CD4-positive, alpha-beta T cell treated with Interleukin-12 subunit alpha and Interleukin-12 subunit beta, for 1 hour (primary cell): ENCODE results near the gene CAPN10.
"Not testable (repeated sequence)": the region's sequence is repeated elsewhere in the genome, so short reads cannot be mapped to it uniquely, and the experiment has no call there.

Experiments
- DNase-seq: peaks from one replicate; pipeline ENCODE4 v3.0.0-alpha.2; 2020

CAPN10 gene, protein sequence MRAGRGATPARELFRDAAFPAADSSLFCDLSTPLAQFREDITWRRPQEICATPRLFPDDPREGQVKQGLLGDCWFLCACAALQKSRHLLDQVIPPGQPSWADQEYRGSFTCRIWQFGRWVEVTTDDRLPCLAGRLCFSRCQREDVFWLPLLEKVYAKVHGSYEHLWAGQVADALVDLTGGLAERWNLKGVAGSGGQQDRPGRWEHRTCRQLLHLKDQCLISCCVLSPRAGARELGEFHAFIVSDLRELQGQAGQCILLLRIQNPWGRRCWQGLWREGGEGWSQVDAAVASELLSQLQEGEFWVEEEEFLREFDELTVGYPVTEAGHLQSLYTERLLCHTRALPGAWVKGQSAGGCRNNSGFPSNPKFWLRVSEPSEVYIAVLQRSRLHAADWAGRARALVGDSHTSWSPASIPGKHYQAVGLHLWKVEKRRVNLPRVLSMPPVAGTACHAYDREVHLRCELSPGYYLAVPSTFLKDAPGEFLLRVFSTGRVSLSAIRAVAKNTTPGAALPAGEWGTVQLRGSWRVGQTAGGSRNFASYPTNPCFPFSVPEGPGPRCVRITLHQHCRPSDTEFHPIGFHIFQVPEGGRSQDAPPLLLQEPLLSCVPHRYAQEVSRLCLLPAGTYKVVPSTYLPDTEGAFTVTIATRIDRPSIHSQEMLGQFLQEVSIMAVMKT

DNA sequence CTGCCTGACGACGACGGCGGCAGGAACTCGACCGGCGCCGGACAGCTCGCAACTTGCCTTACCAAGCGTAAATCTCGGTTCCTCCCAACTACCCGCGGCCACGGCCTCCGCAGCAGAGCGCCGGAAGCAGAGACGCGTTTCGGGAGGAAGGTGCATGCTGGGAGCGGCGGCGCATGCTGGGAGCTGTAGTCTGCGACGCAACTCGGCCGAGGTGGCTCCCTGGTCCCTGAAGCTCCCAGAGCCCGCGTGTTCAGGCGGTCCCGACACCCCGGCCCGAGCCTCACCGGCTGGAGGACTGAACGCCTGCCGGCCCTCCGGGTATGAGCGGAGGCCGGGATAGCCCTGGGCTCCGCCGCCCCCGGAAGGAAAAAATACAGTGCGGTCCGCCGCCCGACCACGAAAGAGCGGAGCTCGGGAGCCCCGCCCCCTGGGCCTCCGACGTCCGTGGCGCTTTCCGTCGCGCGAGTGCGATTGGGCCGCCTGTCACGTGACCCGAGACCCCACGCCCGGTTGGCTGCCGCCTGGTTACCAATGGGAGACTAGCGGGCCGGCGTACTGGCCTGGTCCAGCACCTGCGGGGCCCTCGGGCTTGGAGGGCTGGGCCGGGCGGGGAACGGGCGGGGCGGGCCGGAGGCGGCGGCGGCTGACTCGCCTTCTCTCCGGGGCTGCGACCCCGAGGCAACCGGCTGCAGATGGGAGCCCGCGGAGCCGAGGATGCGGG lies at the start of gene CAPN10:
CAPN10 (plus strand) TSS at position 537 of the 721 bp plus-strand sequence; CDS start at position 715, 178 bp downstream.
- peak; percentile 96 for DNase-seq

DNA sequence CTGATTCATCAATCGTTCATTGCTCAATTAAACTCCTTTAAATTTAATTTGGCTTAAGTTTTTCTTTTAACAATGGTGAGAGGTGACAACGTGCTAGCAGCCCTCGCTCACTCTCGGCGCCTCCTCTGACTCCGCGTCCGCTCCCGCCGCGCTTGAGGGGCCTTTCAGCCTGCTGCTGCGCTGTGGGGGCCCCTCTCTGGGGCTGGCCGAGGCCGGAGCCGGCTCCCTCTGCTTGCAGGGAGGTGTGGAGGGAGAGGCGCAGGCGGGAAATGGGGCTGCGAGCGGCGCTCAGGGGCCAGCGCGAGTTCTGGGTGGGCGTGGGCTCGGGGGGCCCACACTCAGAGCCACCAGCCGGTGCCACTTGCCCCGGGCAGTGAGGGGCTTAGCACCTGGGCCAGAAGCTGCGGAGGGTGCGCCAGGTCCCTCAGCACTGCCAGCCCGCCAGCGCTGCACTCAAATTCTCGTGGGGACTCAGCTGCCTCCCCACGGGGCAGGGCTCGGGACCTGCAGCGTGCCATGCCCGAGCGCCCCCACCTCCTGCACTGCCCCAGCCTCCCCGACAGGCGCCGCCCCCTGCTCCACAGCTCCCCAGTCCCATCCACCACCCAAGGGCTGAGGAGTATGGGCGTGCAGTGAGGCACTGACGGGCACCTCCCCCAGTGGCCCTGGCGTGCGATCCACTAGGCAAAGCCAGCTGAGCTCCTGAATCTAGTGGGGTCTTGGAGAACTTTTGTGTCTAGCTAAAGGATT lies 48.3 kb upstream of the CAPN10 start:
- no peak for DNase-seq

DNA sequence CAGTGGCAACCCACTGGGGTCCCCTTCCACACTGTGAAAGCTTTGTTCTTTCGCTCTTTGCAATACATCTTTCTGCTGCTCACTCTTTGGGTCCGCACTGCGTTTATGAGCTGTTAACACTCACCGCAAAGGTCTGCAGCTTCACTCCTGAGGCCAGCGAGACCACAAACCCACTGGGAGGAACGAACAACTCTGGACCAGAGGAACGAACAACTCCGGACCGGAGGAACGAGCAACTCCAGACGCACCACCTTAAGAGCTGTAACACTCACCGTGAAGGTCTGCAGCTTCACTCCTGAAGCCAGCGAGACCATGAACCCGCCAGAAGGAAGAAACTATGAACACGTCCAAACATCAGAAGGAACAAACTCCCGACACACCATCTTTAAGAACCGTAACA lies 47.4 kb upstream of the CAPN10 start:
- DNase-seq = not testable (repeated sequence)

DNA sequence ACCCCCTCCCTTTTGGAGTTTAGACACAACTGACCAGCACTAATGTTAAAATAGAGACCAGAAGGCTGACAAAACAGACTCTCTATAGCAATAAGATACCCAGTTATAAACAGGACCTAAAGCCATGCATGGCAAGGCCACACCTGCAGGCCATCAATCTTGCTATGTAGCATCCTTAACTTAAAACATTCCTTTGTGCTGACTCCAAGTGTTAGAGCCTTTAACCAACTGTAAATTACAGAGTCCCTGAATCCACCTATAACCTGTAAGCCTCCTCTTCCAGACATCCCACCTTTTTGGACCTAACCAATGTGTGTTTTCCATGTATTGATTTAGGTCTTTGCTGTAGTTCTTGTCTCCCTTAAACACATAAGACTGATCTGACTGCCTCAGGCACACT lies 46.6 kb upstream of the CAPN10 start:
- no peak for DNase-seq

DNA sequence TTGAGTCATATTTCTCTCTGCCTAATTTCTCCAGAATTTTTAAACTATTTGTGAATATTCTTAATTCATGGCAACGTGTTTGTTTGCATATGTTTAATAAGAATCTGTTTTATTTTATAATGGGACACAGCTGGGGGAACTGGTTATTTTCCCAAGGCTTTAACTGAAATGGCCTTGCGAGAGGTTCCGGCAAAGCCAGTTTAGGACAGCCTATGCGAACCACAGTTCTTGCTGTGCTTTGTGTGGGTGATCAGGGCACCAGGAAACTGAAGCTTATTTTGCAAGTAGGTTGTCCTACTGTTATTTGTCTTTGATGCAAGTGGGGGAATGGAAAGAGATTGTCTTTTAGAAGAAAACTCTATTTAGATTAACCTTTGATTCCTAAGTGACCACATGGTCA lies 35.2 kb upstream of the CAPN10 start:
- no peak for DNase-seq

DNA sequence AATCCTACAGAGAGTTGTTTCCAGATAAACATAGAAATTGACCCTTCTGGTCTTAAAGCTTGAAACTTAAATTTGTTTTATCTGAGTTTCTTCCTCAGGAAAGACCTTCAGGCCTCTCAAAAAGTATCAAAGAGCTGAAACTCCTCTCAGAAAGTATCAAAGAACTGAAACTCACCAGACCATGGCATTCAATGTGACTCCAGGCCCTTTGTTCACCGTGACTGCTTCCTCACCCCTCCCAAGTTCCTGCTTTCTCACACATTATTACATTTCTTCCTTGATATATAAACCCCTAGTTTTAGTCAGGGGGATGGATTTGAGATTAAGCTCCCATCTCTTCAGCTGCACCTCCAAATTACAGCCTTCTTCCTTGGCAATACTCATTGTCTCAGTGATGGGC lies 34.7 kb upstream of the CAPN10 start:
- no peak for DNase-seq

DNA sequence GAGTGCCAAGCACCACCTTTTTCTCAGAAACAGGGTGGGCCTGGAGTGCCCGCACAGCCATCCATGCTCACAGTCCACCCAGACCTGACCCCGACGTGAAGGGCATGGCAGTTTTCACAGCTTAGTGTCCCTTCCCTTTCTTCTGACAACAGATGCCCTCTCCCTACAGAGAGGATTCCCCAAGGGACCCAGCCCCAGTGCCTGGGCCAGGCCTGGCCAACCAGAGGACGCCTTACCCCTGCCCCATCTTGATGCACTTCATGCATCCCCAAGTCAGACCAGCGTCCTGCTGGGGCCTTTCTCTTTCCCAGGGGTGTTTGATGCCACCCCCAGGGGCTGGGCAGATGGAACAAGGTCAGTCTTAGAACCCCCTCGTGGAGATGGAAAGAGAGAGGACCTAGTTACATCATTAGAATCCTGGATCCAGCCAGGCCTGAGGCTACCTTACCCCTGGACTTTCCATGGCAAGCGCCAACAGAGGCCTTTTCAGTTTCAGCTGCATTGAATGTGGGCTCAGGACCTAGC lies 32.5 kb upstream of the CAPN10 start:
- DNase-seq = no peak

DNA sequence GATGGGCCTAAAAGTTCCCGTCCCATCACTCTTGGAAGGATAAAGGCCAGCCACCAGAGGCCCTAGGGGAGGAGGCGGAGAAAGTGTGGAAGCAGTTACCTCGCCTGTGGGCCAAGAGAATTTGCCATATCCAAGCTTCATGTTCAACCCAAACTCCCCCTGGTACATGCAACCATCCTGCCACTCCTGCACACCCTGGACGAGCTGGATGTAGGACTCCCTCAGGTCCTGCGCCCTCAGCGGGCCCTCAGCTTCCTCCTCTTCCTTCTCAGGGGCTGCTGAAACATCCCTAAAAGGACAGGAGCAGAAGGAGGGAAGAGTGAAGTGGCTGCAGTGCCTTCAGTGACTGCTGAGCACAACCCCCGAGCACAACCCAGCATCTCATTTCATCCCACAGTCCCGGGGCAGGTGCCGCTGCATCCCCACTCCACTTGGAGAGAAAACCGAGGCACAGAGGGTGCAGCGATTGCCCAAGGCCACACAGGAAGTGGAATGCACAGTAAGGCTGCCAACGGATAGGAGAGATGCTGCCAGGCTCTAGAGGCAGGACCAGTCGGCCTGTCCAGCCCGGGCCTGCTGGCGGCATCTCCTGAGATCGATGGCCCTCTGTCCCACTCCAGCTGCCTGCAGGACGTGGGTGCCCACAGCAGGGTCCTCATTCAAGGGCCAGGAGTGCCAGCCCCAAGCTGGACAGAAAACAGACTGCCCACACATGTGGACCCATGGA lies 31.6 kb upstream of the CAPN10 start:
- DNase-seq = no peak

DNA sequence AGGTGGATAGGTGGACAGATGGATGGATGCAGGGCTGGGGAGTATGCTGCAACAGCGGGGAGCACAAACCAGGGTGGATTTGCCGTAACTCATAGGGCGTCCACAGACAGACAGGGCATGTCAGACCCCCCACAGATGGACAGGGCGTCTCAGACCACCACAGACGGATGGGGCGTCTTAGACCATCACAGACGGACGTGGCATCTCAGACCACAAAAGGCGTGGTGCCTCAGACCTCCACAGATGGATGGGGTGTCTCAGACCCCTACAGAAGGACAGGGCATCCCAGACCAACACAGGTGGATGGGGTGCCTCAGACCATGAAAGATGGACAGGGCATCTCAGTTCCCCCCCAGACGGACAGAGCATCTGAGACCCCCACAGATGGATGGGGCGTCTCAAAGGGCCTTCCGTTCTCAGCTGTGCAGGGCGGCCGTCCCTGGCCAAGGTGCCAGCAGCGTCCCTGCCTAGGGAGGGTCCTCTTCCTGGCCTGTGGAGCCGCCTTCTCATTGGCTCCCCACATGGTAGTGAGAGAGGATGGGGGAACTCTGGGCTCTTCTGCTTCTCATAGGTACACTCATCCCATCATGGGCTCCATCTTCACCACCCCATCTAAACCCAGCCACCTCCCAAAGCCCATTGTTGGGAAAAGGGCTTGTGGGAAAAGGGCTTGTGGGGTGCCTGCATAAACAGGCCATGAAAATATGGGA lies 30.8 kb upstream of the CAPN10 start:
- no peak for DNase-seq

DNA sequence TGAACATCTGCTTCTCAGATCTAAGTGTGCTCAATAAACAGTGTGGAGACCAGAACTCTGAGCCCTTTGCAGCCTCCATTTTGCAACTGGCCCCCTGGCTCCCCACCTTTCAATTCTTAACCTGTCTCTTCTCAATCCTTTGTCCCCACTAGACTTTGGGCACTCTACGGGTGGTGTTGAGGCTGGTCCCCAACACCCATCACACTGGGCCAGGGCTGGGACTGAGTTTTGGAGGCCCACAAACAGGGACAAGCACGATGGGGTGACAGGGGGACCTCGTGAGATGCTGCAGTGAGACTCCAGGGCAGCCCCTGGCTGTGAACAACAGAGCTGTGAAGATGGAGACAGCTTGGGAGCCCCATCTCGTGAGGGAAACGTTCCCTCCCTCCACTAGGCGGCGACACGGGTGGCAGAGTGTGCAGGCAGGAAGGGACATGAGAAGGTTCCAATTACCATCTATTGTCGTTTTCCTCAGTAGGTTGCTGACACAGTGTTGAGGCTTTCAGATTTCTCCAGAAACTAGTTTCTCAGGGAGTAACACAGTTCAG lies 29.9 kb upstream of the CAPN10 start:
- DNase-seq = peak; percentile 82

DNA sequence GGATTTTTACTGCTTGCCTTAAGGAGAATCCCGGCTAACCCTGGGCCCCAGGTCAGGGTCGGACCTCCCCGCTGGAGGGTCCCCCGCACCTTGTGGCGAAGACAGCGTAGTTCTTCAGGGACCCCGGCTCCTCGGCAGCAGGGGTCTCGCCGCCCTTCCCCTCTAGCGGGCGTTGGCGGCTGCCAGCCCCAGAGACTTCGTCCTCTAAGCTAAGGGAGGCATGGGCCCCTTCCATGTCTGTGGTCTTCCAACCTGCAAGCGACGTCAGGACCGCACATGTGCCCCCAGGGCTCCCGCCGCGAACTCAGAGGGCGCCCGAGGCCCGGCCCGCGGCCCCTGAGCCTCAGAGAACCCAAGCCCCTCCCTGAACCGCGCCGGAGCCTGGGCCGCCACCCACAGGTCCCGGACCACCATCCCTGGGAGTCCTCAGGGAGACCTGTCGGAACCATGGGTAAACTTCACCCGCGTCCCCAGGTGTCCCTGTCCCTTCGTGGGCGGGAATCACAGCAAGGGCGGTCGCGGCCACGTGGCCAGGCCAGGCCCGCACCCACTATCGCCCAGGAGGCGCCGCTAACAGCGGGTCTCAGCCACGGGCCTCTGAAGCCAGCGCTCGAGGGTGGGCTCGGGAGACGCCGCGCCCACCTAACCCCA lies 29.3 kb upstream of the CAPN10 start:
- DNase-seq = no peak

DNA sequence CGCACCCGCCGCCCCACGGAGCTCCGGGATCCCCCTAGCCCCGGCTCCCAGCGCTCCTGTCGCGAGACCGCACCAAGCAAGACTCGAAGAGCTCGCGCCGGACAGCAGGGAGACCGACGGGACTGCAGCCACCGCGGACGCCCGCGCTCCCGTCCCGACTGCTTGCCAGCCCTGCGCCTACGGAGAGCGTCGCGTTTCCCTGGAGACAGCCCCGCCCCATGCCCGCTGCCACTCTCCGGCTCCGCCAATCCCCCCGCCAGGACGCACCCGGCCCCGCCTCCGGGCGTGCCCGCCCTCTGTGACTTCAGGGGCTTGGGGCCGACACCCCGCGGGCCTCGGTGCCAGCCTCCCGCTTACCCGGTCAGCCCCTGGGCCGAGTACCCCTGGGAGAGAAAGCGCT lies 28.7 kb upstream of the CAPN10 start, which contains the start of gene ANKMY1:
ANKMY1 (minus strand) TSS at position 181 of the 400 bp plus-strand sequence. CDS start 653 bp downstream, outside the sequence.
- peak; percentile 76 for DNase-seq

DNA sequence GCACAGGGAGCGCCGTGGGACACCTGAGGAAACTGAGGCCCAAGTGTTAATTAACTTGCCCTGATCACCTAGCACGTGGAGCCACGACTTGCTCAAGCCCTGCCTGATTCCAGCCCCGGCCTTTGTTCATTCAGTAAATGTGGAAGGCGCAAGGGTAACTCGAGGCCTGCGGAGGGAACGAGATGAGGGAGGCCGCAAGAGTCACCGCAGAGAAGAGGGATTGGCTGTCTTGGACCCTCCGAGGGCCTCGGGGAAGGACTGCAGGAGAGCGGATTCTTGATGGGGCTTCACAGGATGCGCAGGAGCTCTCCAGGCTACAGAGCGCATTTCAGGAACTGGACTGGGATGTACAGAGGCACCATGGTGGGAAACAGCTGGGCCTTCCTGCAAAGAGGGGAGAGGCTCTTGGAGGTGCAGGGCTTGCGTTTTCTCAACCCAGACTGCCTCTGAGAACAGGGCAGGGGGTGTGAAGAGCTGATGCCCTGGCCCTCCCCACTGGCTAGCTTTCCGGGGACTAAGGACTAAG lies 28.2 kb upstream of the CAPN10 start:
- DNase-seq = no peak

DNA sequence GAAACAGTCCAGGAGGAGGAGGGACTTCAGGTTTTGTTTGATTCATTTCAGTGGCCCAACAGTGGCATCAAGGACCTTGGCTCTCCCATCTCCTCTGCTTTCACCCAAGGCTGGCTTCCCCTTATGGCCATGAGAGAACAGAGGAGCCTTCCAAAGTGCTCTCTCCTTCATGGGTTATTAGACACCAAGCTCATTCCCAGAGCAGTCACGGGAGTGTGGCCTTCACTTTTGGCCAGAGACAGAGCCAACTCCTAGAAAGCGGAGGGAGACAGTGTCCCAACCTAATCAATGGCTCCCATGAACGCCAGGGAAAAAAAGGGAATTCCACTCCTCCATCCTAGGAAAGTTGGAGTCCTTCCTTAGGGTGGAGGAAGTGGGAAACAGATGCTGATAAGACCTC lies 27.2 kb upstream of the CAPN10 start:
- DNase-seq = no peak

DNA sequence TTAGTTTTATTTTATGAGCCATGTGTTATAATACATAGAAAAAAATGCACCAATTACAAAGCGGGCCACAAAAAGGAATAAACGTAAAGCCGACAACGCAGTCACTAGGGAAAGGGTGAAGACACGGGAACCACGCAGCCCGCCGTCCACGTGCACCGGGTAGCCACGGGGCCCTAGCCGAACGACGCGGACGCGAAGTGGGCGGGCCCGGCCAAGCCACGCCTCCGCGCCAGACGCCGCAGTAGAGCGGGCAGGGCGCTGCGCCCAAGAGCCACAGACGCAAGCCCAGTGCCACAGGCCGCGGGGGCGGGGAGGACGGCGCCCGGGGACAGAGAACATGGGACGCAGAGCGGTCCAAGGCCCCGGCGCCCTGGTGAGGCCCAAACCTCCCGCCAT lies 26.5 kb upstream of the CAPN10 start, which contains the start of gene DUSP28:
DUSP28 (plus strand) TSS at position 274 of the 396 bp plus-strand sequence. CDS start 328 bp downstream, outside the sequence.
- peak; percentile 93 for DNase-seq

DNA sequence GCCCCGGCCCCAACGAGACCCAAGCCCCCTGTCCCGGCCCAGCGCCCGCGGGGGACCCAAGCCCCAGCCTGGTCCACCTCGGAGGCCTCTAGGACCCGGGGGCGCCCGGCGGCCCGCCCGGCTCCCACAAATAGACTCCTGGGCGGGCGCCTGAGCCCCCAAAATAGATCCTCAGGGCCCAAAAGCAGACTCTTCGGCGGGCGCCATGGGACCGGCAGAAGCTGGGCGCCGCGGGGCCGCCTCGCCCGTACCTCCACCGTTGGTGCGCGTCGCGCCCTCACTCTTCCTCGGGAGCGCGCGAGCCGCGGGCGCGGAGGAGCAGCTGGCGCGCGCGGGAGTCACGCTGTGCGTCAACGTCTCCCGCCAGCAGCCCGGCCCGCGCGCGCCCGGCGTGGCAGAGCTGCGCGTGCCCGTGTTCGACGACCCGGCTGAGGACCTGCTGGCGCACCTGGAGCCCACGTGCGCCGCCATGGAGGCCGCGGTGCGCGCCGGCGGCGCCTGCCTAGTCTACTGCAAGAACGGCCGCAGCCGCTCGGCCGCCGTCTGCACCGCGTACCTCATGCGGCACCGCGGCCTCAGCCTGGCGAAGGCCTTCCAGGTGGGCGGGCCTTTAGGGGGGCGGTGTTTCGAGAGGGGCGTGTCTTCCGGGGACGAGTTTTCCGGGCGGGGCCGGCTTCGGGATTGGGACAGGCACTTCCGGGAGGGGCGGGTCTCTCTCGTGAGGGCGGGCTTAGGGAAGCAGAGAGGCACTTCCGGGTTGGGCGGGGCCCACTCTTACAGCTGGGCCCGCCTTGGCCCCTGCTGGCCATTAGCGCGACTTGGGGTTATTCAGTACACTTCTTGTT lies 25.8 kb upstream of the CAPN10 start:
- DNase-seq = peak; percentile 99

DNA sequence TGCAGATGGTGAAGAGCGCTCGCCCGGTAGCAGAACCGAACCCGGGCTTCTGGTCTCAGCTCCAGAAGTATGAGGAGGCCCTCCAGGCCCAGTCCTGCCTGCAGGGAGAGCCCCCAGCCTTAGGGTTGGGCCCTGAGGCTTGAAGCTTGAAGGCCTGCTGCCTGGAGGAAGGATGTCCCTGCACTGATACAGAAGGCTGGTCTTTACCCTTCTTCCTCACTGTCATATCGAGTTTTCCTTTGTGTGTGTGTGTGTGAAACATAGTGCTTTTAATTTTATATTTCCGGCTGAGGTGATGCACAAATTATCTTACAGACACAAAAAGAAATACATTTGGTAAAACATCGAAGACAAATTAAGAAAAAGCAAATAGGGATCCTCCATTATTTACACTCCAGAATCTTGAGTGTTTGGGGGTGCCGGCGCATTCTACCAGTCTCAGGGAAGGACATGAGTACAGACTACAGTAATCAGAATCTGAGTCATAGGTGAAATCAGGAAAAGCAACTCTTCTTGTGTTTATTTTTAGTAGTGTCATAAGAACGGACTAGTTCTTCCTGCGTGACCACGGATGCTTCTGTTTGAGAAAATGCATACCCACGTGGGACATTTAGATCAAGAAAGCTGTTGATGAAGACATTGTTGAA lies 25.1 kb upstream of the CAPN10 start:
- DNase-seq = peak; percentile 43

DNA sequence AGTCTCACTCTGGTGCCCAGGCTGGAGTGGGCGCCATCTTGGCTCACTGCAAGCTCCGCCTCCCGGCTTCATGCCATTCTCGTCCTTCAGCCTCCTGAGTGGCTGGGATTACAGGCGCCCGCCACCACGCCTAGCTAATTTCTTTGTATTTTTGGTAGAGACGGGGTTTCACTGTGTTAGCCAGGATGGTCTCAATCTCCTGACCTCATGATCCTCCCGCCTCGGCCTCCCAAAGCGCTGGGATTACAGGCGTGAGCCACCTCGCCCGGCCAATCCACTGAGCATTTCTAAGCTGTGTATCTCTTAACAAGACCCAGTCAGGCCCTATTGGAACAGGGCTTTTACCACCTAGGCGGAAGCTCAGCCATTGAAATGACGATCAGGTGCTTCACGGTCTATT lies 23.3 kb upstream of the CAPN10 start:
- not testable (repeated sequence) for DNase-seq
